Measurements from ENCODE around the gene PLD6. TPM values are rescaled to one million over a fixed set of nuclear protein-coding genes. Genes with fewer than 3 reads are reported as not detected.
A peak's percentile ranks its signal among the peaks of the same experiment; 100 is the strongest.
"Not testable (repeated sequence)": the region's sequence is repeated elsewhere in the genome, so short reads cannot be mapped to it uniquely, and the experiment has no call there.

Gene PLD6
- 0.10 and 0.11 TPM in 2 replicates for polyA plus RNA-seq (2013)

- peaks cover 2 to 3% of the 10 kb centered on the region in 2 experiments for H3K36me3 ChIP-seq (ENCODE audit: control insufficient read depth in 1 of 2, insufficient read depth in 2 of 2, low read length in 2 of 2)
- H2BK120ac ChIP-seq (ENCODE audit: insufficient read depth, low read length, poor library complexity): no peak within 1 kb of the TSS
- no peaks in the 10 kb centered on the region for H3K79me2 ChIP-seq (ENCODE audit: control insufficient read depth, insufficient read depth, low read length, poor library complexity)
- no peaks in the 10 kb centered on the region for H3K27me3 ChIP-seq (ENCODE audit: insufficient read depth, low read length)
- H4K8ac ChIP-seq (ENCODE audit: low read depth, low read length): no peak within 1 kb of the TSS
- H3K9ac ChIP-seq (ENCODE audit: low read length): no peak within 1 kb of the TSS
- peaks cover 4% of the 10 kb centered on the region for H3K9me3 ChIP-seq (ENCODE audit: insufficient read depth, low read depth, low read length)
- H3K23ac ChIP-seq (ENCODE audit: low read length): no peak within 1 kb of the TSS
- H3K14ac ChIP-seq (ENCODE audit: low read length): no peak within 1 kb of the TSS
- H3K4ac ChIP-seq (ENCODE audit: low read depth, low read length): no peak within 1 kb of the TSS
- H3K18ac ChIP-seq (ENCODE audit: low read length): no peak within 1 kb of the TSS
- H3K27ac ChIP-seq (ENCODE audit: low read depth, low read length): no peak within 1 kb of the TSS
- H2BK5ac ChIP-seq (ENCODE audit: low read depth, low read length, poor library complexity): no peak within 1 kb of the TSS
- H3K79me1 ChIP-seq (ENCODE audit: low read length): no peaks in the 10 kb centered on the region
- H2AK5ac ChIP-seq (ENCODE audit: low read length): no peak within 1 kb of the TSS
- peak; percentile 65 to 76 for DNase-seq
- no peak within 1 kb of the TSS for H3K4me3 ChIP-seq (ENCODE audit: low read depth, low read length)
- no peak within 1 kb of the TSS for H2AFZ ChIP-seq (ENCODE audit: insufficient read depth, low read length, poor library complexity)
- no CpG with 5 or more reads among the region's 78 CpGs for WGBS (ENCODE audit: extremely low coverage, insufficient coverage, insufficient read length)
- no peak within 1 kb of the TSS for H4K12ac ChIP-seq (ENCODE audit: low read depth, low read length)
- H2BK12ac ChIP-seq (ENCODE audit: low read length): no peak within 1 kb of the TSS
- H4K91ac ChIP-seq (ENCODE audit: low read depth, low read length): no peak within 1 kb of the TSS
- no peak within 1 kb of the TSS for H3K4me2 ChIP-seq (ENCODE audit: low read length)
- H3K4me1 ChIP-seq (ENCODE audit: control insufficient read depth in 1 of 2, insufficient read depth in 2 of 2, low read length in 2 of 2): no peaks in the 10 kb centered on the region
Observed at GRCh38 chr17:17206124-17206912, at the start of gene PLD6. TSS of gene PLD6 (minus strand) at chr17:17206333. CDS start at chr17:17206286, 47 bp downstream.

- H3K27me3 ChIP-seq (ENCODE audit: insufficient read depth, low read length); H3K14ac ChIP-seq (ENCODE audit: low read length); H4K12ac ChIP-seq (ENCODE audit: low read depth, low read length); H2AFZ ChIP-seq (ENCODE audit: insufficient read depth, low read length, poor library complexity); H2BK5ac ChIP-seq (ENCODE audit: low read depth, low read length, poor library complexity); H3K23ac ChIP-seq (ENCODE audit: low read length); H3K4me1 ChIP-seq (ENCODE audit: control insufficient read depth in 1 of 2, insufficient read depth in 2 of 2, low read length in 2 of 2); H3K27ac ChIP-seq (ENCODE audit: low read depth, low read length); H3K4me3 ChIP-seq (ENCODE audit: low read depth, low read length); H3K79me2 ChIP-seq (ENCODE audit: control insufficient read depth, insufficient read depth, low read length, poor library complexity); H3K18ac ChIP-seq (ENCODE audit: low read length); H3K79me1 ChIP-seq (ENCODE audit: low read length); H4K91ac ChIP-seq (ENCODE audit: low read depth, low read length); H4K8ac ChIP-seq (ENCODE audit: low read depth, low read length); DNase-seq; H3K4me2 ChIP-seq (ENCODE audit: low read length); H3K9me3 ChIP-seq (ENCODE audit: insufficient read depth, low read depth, low read length); H2BK12ac ChIP-seq (ENCODE audit: low read length); H3K9ac ChIP-seq (ENCODE audit: low read length); H3K4ac ChIP-seq (ENCODE audit: low read depth, low read length); H2AK5ac ChIP-seq (ENCODE audit: low read length); H2BK120ac ChIP-seq (ENCODE audit: insufficient read depth, low read length, poor library complexity): not testable (repeated sequence)
- no CpG with 5 or more reads among the region's 11 CpGs for WGBS (ENCODE audit: extremely low coverage, insufficient coverage, insufficient read length)
- peaks cover 39 to 64% of the 10 kb centered on the region in 2 experiments for H3K36me3 ChIP-seq (ENCODE audit: control insufficient read depth in 1 of 2, insufficient read depth in 2 of 2, low read length in 2 of 2)
Observed at GRCh38 chr17:17255689-17256088, 49.6 kb upstream of the PLD6 start.

DNA sequence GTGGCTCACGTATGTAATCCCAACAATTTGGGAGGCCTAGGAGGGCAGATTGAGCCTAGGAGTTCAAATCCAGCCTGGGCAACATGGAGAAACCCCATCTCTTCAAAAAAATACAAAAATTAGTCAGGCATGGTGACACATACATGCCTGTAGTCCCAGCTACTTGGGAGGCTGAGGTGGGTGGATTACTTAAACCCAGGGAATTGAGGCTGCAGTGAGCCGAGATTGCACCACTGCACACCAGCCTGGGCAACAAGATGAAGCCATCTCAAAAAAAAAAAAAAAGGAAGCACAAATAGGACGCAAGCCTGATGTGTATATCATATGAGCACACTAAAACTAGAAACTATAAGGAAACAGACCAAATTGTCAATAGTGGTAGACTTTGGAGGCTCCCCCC lies 47.9 kb upstream of the PLD6 start:
- Histone ChIP-seq H3K18ac (ENCODE audit: low read length) (no peak overlapping the region), H3K14ac (ENCODE audit: low read length) (no peak overlapping the region), H3K36me3 (ENCODE audit: control insufficient read depth in 1 of 2, insufficient read depth in 2 of 2, low read length in 2 of 2) (peaks cover 36 to 56% of the 10 kb centered on the region in 2 experiments), H2BK5ac (ENCODE audit: low read depth, low read length, poor library complexity) (no peak overlapping the region), H3K9me3 (ENCODE audit: insufficient read depth, low read depth, low read length) (no peaks in the 10 kb centered on the region), H4K12ac (ENCODE audit: low read depth, low read length) (no peak overlapping the region), H3K27ac (ENCODE audit: low read depth, low read length) (no peak overlapping the region), H3K4me2 (ENCODE audit: low read length) (no peak overlapping the region), H2AFZ (ENCODE audit: insufficient read depth, low read length, poor library complexity) (no peak overlapping the region), H3K79me1 (ENCODE audit: low read length) (no peaks in the 10 kb centered on the region), H2AK5ac (ENCODE audit: low read length) (no peak overlapping the region), H3K4me1 (ENCODE audit: control insufficient read depth in 1 of 2, insufficient read depth in 2 of 2, low read length in 2 of 2) (no peaks in the 10 kb centered on the region), H3K27me3 (ENCODE audit: insufficient read depth, low read length) (no peaks in the 10 kb centered on the region), H2BK12ac (ENCODE audit: low read length) (no peak overlapping the region), H4K91ac (ENCODE audit: low read depth, low read length) (no peak overlapping the region), H3K79me2 (ENCODE audit: control insufficient read depth, insufficient read depth, low read length, poor library complexity) (no peaks in the 10 kb centered on the region), H3K4ac (ENCODE audit: low read depth, low read length) (no peak overlapping the region), H2BK120ac (ENCODE audit: insufficient read depth, low read length, poor library complexity) (no peak overlapping the region), H4K8ac (ENCODE audit: low read depth, low read length) (no peak overlapping the region), H3K23ac (ENCODE audit: low read length) (no peak overlapping the region), H3K9ac (ENCODE audit: low read length) (no peak overlapping the region), H3K4me3 (ENCODE audit: low read depth, low read length) (no peak overlapping the region)
- WGBS (ENCODE audit: extremely low coverage, insufficient coverage, insufficient read length): no CpG with 5 or more reads among the region's 3 CpGs
- peak; percentile 28 to 45 for DNase-seq

DNA sequence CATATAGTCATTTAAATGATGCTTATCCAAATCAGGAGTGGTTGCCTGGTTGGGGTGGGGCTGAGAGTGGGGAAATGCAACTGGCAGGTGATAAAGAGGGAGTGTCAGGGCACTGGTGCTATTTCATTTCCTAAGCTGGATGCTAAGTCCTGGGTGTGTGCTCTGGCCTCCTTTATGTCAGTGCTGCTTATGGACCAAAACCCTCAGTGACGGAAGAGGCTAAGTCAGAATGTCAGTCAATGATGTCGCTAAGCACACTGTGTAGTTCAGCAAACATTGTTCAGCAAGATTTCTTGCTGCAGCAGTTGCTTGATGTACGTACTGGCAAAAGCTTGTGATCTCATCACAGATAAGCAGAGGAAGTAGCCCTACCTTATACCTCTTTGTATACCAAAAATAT lies 47.3 kb upstream of the PLD6 start:
- no CpG with 5 or more reads among the region's 3 CpGs for WGBS (ENCODE audit: extremely low coverage, insufficient coverage, insufficient read length)
- H3K36me3 ChIP-seq (ENCODE audit: control insufficient read depth in 1 of 2, insufficient read depth in 2 of 2, low read length in 2 of 2): peaks cover 35 to 55% of the 10 kb centered on the region in 2 experiments
- no peaks in the 10 kb centered on the region for H3K9me3 ChIP-seq (ENCODE audit: insufficient read depth, low read depth, low read length)
- H3K4me2 ChIP-seq (ENCODE audit: low read length): no peak overlapping the region
- DNase-seq: peak in 1 of 2 donors; percentile 56
- H2AK5ac ChIP-seq (ENCODE audit: low read length): no peak overlapping the region
- H3K9ac ChIP-seq (ENCODE audit: low read length): no peak overlapping the region
- no peak overlapping the region for H3K4ac ChIP-seq (ENCODE audit: low read depth, low read length)
- no peak overlapping the region for H4K12ac ChIP-seq (ENCODE audit: low read depth, low read length)
- H2BK5ac ChIP-seq (ENCODE audit: low read depth, low read length, poor library complexity): no peak overlapping the region
- H3K27ac ChIP-seq (ENCODE audit: low read depth, low read length): no peak overlapping the region
- H3K4me3 ChIP-seq (ENCODE audit: low read depth, low read length): no peak overlapping the region
- no peak overlapping the region for H2AFZ ChIP-seq (ENCODE audit: insufficient read depth, low read length, poor library complexity)
- H3K79me1 ChIP-seq (ENCODE audit: low read length): no peaks in the 10 kb centered on the region
- no peak overlapping the region for H3K14ac ChIP-seq (ENCODE audit: low read length)
- no peak overlapping the region for H3K23ac ChIP-seq (ENCODE audit: low read length)
- no peak overlapping the region for H4K91ac ChIP-seq (ENCODE audit: low read depth, low read length)
- no peak overlapping the region for H4K8ac ChIP-seq (ENCODE audit: low read depth, low read length)
- H3K79me2 ChIP-seq (ENCODE audit: control insufficient read depth, insufficient read depth, low read length, poor library complexity): no peaks in the 10 kb centered on the region
- H3K18ac ChIP-seq (ENCODE audit: low read length): no peak overlapping the region
- no peak overlapping the region for H2BK12ac ChIP-seq (ENCODE audit: low read length)
- no peaks in the 10 kb centered on the region for H3K27me3 ChIP-seq (ENCODE audit: insufficient read depth, low read length)
- no peaks in the 10 kb centered on the region for H3K4me1 ChIP-seq (ENCODE audit: control insufficient read depth in 1 of 2, insufficient read depth in 2 of 2, low read length in 2 of 2)
- H2BK120ac ChIP-seq (ENCODE audit: insufficient read depth, low read length, poor library complexity): no peak overlapping the region

All from trophoblast cell (in vitro differentiated cells and primary cell).